HL-60 (cell line): ENCODE measurements around the gene MRPL58.

ENCODE experiments used
- DNase-seq, 2 experiments: peaks; one replicate each; pipeline ENCODE4 v3.0.0-alpha.2; 2010 to 2020; ENCODE audit warnings: low read depth in 1 of 2, low spot score in 1 of 2
- H3K27ac ChIP-seq: fragments of 250-450 bp; sonication (Bioruptor Pico); replicated peaks from 2 replicates; pipeline ENCODE4 v1.5.1; 2020; ENCODE audit warnings: mild to moderate bottlenecking, moderate library complexity
- H3K27me3 ChIP-seq: fragments of 250-450 bp; sonication (Bioruptor Pico); 2 replicates; pipeline ENCODE4 v1.5.1; 2021; ENCODE audit warnings: mild to moderate bottlenecking, moderate library complexity; ENCODE audit not compliant: insufficient read depth, poor library complexity, severe bottlenecking
- H3K4me3 ChIP-seq: replicated peaks from 2 replicates; pipeline ENCODE4 v1.5.1; 2011; ENCODE audit warnings: mild to moderate bottlenecking, control low read depth, low read length; ENCODE audit not compliant: insufficient read depth
- GABPA ChIP-seq: IDR thresholded peaks from 2 replicates; pipeline ENCODE4 v1.6.1; 2012; ENCODE audit warnings: low read depth
- POLR2AphosphoS5 ChIP-seq: IDR thresholded peaks from 2 replicates; pipeline ENCODE4 v1.6.1; 2012; ENCODE audit warnings: low read depth
- SPI1 ChIP-seq: IDR thresholded peaks from 2 replicates; pipeline ENCODE4 v1.6.1; 2012; ENCODE audit warnings: low read depth, mild to moderate bottlenecking, borderline replicate concordance
- TF ChIP-seq, protein P1 (sequence below): IDR thresholded peaks from 2 replicates; pipeline ENCODE4 v1.6.1; 2012; ENCODE audit warnings: low read depth; ENCODE audit not compliant: insufficient replicate concordance
- TF ChIP-seq, protein P2 (sequence below): IDR thresholded peaks from one replicate; pipeline ENCODE4 v1.5.1; 2011; ENCODE audit warnings: low read length, control low read depth, inconsistent platforms; ENCODE audit not compliant: insufficient read depth

Gene MRPL58

DNA sequence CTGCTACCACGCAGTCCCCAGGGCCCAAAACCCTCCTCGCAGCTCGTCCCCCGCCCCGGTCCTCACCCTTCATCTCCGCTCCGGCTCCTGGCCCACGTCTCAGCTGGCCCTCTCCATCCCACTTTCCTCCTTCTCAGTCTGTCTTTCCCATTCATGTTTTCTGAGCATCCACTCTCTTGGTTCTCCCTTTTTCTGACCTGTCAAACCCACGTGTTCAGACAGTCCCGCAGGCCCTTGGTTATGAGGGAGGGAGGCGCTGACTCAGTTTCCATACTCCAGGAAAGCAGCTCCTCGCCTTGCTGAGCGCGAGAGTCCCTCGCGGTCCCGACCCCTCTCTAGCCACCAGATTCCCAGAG lies 39.5 kb upstream of the MRPL58 start:
- Histone ChIP-seq H3K4me3 (peak overlapping the region; percentile 21), H3K27ac (no peak overlapping the region), H3K27me3 (peaks cover 28% of the 10 kb centered on the region)
- TF ChIP-seq SPI1 = no peak
- TF ChIP-seq, protein P1, sequence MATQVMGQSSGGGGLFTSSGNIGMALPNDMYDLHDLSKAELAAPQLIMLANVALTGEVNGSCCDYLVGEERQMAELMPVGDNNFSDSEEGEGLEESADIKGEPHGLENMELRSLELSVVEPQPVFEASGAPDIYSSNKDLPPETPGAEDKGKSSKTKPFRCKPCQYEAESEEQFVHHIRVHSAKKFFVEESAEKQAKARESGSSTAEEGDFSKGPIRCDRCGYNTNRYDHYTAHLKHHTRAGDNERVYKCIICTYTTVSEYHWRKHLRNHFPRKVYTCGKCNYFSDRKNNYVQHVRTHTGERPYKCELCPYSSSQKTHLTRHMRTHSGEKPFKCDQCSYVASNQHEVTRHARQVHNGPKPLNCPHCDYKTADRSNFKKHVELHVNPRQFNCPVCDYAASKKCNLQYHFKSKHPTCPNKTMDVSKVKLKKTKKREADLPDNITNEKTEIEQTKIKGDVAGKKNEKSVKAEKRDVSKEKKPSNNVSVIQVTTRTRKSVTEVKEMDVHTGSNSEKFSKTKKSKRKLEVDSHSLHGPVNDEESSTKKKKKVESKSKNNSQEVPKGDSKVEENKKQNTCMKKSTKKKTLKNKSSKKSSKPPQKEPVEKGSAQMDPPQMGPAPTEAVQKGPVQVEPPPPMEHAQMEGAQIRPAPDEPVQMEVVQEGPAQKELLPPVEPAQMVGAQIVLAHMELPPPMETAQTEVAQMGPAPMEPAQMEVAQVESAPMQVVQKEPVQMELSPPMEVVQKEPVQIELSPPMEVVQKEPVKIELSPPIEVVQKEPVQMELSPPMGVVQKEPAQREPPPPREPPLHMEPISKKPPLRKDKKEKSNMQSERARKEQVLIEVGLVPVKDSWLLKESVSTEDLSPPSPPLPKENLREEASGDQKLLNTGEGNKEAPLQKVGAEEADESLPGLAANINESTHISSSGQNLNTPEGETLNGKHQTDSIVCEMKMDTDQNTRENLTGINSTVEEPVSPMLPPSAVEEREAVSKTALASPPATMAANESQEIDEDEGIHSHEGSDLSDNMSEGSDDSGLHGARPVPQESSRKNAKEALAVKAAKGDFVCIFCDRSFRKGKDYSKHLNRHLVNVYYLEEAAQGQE = no peak
- TF ChIP-seq, protein P2, sequence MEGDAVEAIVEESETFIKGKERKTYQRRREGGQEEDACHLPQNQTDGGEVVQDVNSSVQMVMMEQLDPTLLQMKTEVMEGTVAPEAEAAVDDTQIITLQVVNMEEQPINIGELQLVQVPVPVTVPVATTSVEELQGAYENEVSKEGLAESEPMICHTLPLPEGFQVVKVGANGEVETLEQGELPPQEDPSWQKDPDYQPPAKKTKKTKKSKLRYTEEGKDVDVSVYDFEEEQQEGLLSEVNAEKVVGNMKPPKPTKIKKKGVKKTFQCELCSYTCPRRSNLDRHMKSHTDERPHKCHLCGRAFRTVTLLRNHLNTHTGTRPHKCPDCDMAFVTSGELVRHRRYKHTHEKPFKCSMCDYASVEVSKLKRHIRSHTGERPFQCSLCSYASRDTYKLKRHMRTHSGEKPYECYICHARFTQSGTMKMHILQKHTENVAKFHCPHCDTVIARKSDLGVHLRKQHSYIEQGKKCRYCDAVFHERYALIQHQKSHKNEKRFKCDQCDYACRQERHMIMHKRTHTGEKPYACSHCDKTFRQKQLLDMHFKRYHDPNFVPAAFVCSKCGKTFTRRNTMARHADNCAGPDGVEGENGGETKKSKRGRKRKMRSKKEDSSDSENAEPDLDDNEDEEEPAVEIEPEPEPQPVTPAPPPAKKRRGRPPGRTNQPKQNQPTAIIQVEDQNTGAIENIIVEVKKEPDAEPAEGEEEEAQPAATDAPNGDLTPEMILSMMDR = no peak
- no peak for TF ChIP-seq GABPA
- no peak for TF ChIP-seq POLR2AphosphoS5
- no peak for DNase-seq

DNA sequence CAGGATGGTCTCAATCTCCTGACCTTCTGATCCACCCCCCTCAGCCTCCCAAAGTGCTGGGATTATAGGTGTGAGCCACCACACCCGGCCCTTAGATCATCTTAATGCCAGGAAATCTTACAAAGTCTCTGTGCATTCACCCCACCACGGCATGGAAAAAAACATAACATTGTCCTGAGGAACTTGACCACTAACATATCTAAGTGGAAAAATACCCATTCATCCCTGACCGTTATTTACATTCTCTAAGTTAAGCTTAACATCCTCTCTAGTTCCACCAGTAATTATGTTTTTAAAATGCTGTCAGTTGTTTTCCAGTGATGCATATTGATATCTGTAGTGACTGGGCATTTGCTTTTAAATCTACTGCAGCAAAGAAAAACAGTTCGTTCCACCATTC lies 36.5 kb upstream of the MRPL58 start:
- Histone ChIP-seq H3K27ac (no peak overlapping the region), H3K4me3 (no peak overlapping the region), H3K27me3 (peaks cover 27% of the 10 kb centered on the region)
- TF ChIP-seq, protein P2 = no peak
- TF ChIP-seq, protein P1 = no peak
- TF ChIP-seq SPI1 (no peak), GABPA (no peak), POLR2AphosphoS5 (no peak)
- no peak for DNase-seq

DNA sequence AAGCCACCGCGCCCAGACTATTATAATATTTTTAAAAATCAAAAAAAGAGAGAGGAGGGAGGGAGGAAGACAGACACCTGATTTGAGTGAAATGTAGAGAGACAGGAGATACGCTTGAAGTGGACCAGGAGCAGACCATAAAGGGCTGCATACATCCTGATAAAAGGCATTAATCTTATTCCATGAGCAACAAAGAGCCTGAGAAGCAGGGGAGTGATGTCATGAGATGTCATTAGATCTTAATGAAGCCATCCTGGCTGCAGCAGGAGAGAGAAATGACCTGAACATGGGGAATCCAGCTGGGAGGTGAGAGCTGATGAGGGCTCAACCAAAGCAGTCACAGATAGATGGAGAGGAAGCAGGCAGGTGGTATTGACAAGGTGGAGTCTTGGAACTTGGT lies 34.7 kb upstream of the MRPL58 start:
- Histone ChIP-seq H3K4me3 (no peak overlapping the region), H3K27me3 (peaks cover 14% of the 10 kb centered on the region), H3K27ac (no peak overlapping the region)
- TF ChIP-seq, protein P2 = no peak
- no peak for TF ChIP-seq GABPA
- no peak for TF ChIP-seq SPI1
- no peak for TF ChIP-seq POLR2AphosphoS5
- TF ChIP-seq, protein P1 = no peak
- no peak for DNase-seq
